Stomach (tissue), 9 donors: ENCODE data around the gene ANKS1B. TPM values are rescaled to one million over a fixed set of nuclear protein-coding genes. Genes with fewer than 3 reads are reported as not detected.

ENCODE experiments used
- DNase-seq, 2 donors: peaks; one replicate each; pipeline versions ENCODE4 v3.0.0 to v3.0.0-alpha.2; 2013 to 2019
- H3K27ac ChIP-seq, 5 donors: fragments of 200-600 bp in 4 of 5; sonication (generic) in 4 of 5; one replicate each; pipeline ENCODE4 v1.5.1; 2013 to 2019; ENCODE audit warnings: mild to moderate bottlenecking in 1 of 5, moderate library complexity in 1 of 5
- H3K27me3 ChIP-seq, 3 donors: fragments of 200-600 bp; sonication (generic); one replicate each; pipeline ENCODE4 v1.5.1; 2017 to 2019; ENCODE audit warnings: mixed run types in 1 of 3
- H3K36me3 ChIP-seq, 4 donors: fragments of 200-600 bp; sonication (generic); 1 replicate in 3 of 4; 2 replicates in 1 of 4; pipeline ENCODE4 v1.5.1; 2016 to 2019
- H3K4me1 ChIP-seq, 4 donors: fragments of 200-600 bp; sonication (generic); one replicate each; pipeline ENCODE4 v1.5.1; 2016 to 2019
- H3K4me3 ChIP-seq, 4 donors: fragments of 200-600 bp; sonication (generic) in 3 of 4; one replicate each; pipeline ENCODE4 v1.5.1; 2016 to 2019; ENCODE audit warnings: mild to moderate bottlenecking in 1 of 4
- H3K9me3 ChIP-seq, 4 donors: fragments of 200-600 bp; sonication (generic); one replicate each; pipeline ENCODE4 v1.5.1; 2016 to 2019
- CTCF ChIP-seq, 7 experiments: fragments of 450-650 bp in 4 of 7; fragments of 200-600 bp in 3 of 7; sonication (generic) in 3 of 7; IDR thresholded peaks; one replicate each; pipeline ENCODE4 v1.5.1; 2016 to 2019; ENCODE audit warnings: antibody characterized with exemption in 7 of 7, control low read depth in 2 of 7, mild to moderate bottlenecking in 1 of 7
- EP300 ChIP-seq: sonication (generic); formaldehyde crosslinking; IDR thresholded peaks from one replicate; pipeline ENCODE4 v1.6.1; 2017; ENCODE audit warnings: antibody characterized with exemption
- POLR2A ChIP-seq, 4 donors: fragments of 450-650 bp; IDR thresholded peaks; one replicate each; pipeline ENCODE4 v1.6.1; 2016; ENCODE audit warnings: antibody characterized with exemption in 4 of 4, control low read depth in 2 of 4, mild to moderate bottlenecking in 1 of 4, moderate library complexity in 1 of 4
- POLR2AphosphoS5 ChIP-seq, 3 donors: sonication (generic); formaldehyde crosslinking; IDR thresholded peaks; one replicate each; pipeline ENCODE4 v1.6.1; 2016; ENCODE audit warnings: antibody characterized with exemption in 3 of 3
- WGBS, 5 donors: extraction: QIAGEN DNeasy Blood & Tissue Kit in 3 of 5; methylation state at CpG; one replicate each; pipeline versions ENCODE4 v1.1.5 to v1.1.7; 2013 to 2018; 5-methylcytosine and 5-hydroxymethylcytosine counted together
- intact Hi-C: fragments of 100-400 bp; cut with DNase I; formaldehyde crosslinking; loops from one replicate; pipeline ENCODE4 v1.15.1; 2023; ENCODE audit warnings: low total_unique reads
- polyA plus RNA-seq, 3 donors: library from polyadenylated mRNA; stranded (reverse); fragments of 200-250 nt; gene quantifications; one replicate each; pipeline ENCODE4 v1.2.3, GENCODE V29; 2013
- total RNA-seq, 5 donors: library from RNA; depleted of rRNA; stranded (reverse); fragments of >200 nt; gene quantifications; one replicate each; pipeline versions ENCODE4 v1.1.0 to v1.2.3, GENCODE V29; 2014 to 2016
- donor health status: healthy with polysubstance abuse.
- donor health status: Bipolar disorder and iron deficiency.
- donor health status: healthy.

ANKS1B gene
- total and polyA plus RNA-seq, 8 donors = 0.73 to 26.8 (median 2.2) TPM; not detected in 2

GRCh38 chr12:99975321-99975720 lies 9.4 kb downstream of the ANKS1B start:
- Histone ChIP-seq H3K9me3 (peaks cover 0 to 8% (median 0%) of the 10 kb centered on the region in 4 donors), H3K36me3 (no peaks in the 10 kb centered on the region), H3K4me3 (no peak overlapping the region), H3K27me3 (no peaks in the 10 kb centered on the region), H3K27ac (no peak overlapping the region), H3K4me1 (no peaks in the 10 kb centered on the region)
- DNase-seq = no peak
- TF ChIP-seq EP300 = no peak
- no peak for TF ChIP-seq POLR2AphosphoS5 (IDR thresholded peaks at IDR 0.05)
- no peak for TF ChIP-seq POLR2A (IDR thresholded peaks at IDR 0.05)
- WGBS, 5 donors = 67 to 79% (median 70%) methylated on average over 2 of the region's 2 CpGs
- intact Hi-C loops = no loop called here

- intact Hi-C loops = no loop called here
- 86 to 92% (median 89%) methylated on average over 2 of the region's 2 CpGs for WGBS, 5 donors
- Histone ChIP-seq H3K4me1 (no peaks in the 10 kb centered on the region), H3K36me3 (no peaks in the 10 kb centered on the region), H3K4me3 (no peak overlapping the region), H3K9me3 (peaks cover 0 to 8% (median 0%) of the 10 kb centered on the region in 4 donors), H3K27me3 (no peaks in the 10 kb centered on the region), H3K27ac (no peak overlapping the region)
- DNase-seq = no peak
- no peak for TF ChIP-seq EP300
Observed at GRCh38 chr12:99974146-99974545, 10.6 kb downstream of the ANKS1B start.

- no peaks in the 10 kb centered on the region for H3K27me3 ChIP-seq
- WGBS, 5 donors = 70 to 75% (median 74%) methylated on average over 2 of the region's 2 CpGs
Observed at GRCh38 chr12:99966429-99966828, 18.3 kb downstream of the ANKS1B start.

GRCh38 chr12:99960311-99960710 lies 24.4 kb downstream of the ANKS1B start:
- DNase-seq = peak in 1 of 2 donors; percentile 13
- no peak overlapping the region for H3K4me3 ChIP-seq
- no peaks in the 10 kb centered on the region for H3K9me3 ChIP-seq
- no peak for TF ChIP-seq POLR2A (IDR thresholded peaks at IDR 0.05)
- no peak for TF ChIP-seq POLR2AphosphoS5 (IDR thresholded peaks at IDR 0.05)
- no peak overlapping the region for H3K27ac ChIP-seq
- intact Hi-C loops = no loop called here
- H3K36me3 ChIP-seq = no peaks in the 10 kb centered on the region
- WGBS, 5 donors = 32 to 63% (median 46%) methylated on average over 3 of the region's 3 CpGs
- H3K4me1 ChIP-seq = peaks cover 0 to 15% (median 9%) of the 10 kb centered on the region in 4 donors
- no peaks in the 10 kb centered on the region for H3K27me3 ChIP-seq

More at GRCh38 chr12:99966429-99966828, 18.3 kb downstream of the ANKS1B start:
- intact Hi-C loops = no loop called here
- DNase-seq = no peak
- H3K4me1 ChIP-seq = no peaks in the 10 kb centered on the region
- no peak overlapping the region for H3K27ac ChIP-seq
- H3K9me3 ChIP-seq = no peaks in the 10 kb centered on the region
- H3K4me3 ChIP-seq = no peak overlapping the region
- H3K36me3 ChIP-seq = no peaks in the 10 kb centered on the region
- TF ChIP-seq POLR2AphosphoS5 (IDR thresholded peaks at IDR 0.05) (no peak), EP300 (no peak), POLR2A (IDR thresholded peaks at IDR 0.05) (no peak), CTCF (IDR thresholded peaks at IDR 0.05) (no peak)

- 15 to 28% (median 19%) methylated on average over 4 of the region's 4 CpGs for WGBS, 5 donors
- no peak for TF ChIP-seq CTCF (IDR thresholded peaks at IDR 0.05)
- no peak for TF ChIP-seq POLR2A (IDR thresholded peaks at IDR 0.05)
- TF ChIP-seq EP300 = no peak
- no peak for TF ChIP-seq POLR2AphosphoS5 (IDR thresholded peaks at IDR 0.05)
- no peaks in the 10 kb centered on the region for H3K27me3 ChIP-seq
Observed at GRCh38 chr12:99959549-99960170, 25.1 kb downstream of the ANKS1B start.

GRCh38 chr12:99957866-99958466 lies 26.8 kb downstream of the ANKS1B start:
- 53 to 72% (median 63%) methylated on average over 4 of the region's 4 CpGs for WGBS, 5 donors

More at GRCh38 chr12:99959549-99960170, 25.1 kb downstream of the ANKS1B start:
- DNase-seq = peak in 1 of 2 donors; percentile 2
- intact Hi-C loops = no loop called here
- no peak overlapping the region for H3K27ac ChIP-seq
- H3K4me1 ChIP-seq = peaks cover 0 to 15% (median 9%) of the 10 kb centered on the region in 4 donors
- no peak overlapping the region for H3K4me3 ChIP-seq
- no peaks in the 10 kb centered on the region for H3K9me3 ChIP-seq
- no peaks in the 10 kb centered on the region for H3K36me3 ChIP-seq

More at GRCh38 chr12:99957866-99958466, 26.8 kb downstream of the ANKS1B start:
- Histone ChIP-seq H3K9me3 (no peaks in the 10 kb centered on the region), H3K27ac (no peak overlapping the region), H3K27me3 (no peaks in the 10 kb centered on the region), H3K4me1 (peaks cover 0 to 15% (median 9%) of the 10 kb centered on the region in 4 donors), H3K36me3 (no peaks in the 10 kb centered on the region), H3K4me3 (no peak overlapping the region)
- intact Hi-C loops = no loop called here
- TF ChIP-seq EP300 = no peak
- TF ChIP-seq POLR2A (IDR thresholded peaks at IDR 0.05) = no peak
- no peak for TF ChIP-seq POLR2AphosphoS5 (IDR thresholded peaks at IDR 0.05)
- no peak for TF ChIP-seq CTCF (IDR thresholded peaks at IDR 0.05)
- no peak for DNase-seq
